ENCODE results near the gene NR0B1.

Gene NR0B1

DNA sequence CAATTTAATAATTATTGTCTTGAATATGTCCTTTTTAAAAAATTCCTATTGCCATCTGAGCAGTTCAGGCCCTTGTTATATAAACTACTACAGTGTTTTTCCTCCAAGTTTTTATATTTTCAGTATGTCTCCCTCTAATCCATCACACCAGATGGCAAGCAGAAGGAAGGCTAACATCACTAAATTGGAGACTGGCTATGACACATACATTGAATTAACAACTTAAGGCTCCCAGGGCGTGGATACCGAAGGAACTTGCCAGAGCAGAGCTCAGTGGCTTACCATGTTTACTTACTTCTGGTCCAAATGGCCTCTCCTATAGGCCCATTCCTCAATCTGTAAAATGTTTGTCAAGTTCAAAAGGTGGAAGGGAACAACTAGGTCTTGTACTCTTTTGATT lies 49.3 kb downstream of the NR0B1 start:
- no peaks in the 10 kb centered on the region for H3K4me1 ChIP-seq (ENCODE audit: low read length)
- H2AFZ ChIP-seq (ENCODE audit: low read depth, low read length), result 0 out of 2 replicates have a peak overlapping the region, but pooled peaks have one; percentile 65
- no peak for TF ChIP-seq CTCF (IDR thresholded peaks at IDR 0.05; ENCODE audit: low read depth, low read length)
- TF ChIP-seq EZH2phosphoT487 (IDR thresholded peaks at IDR 0.05; ENCODE audit: low read depth), result no peak

More for the DNA sequence above, 49.3 kb downstream of the NR0B1 start:
- Histone ChIP-seq H3K27me3 (ENCODE audit: low read depth, low read length) (no peaks in the 10 kb centered on the region), H3K9ac (ENCODE audit: low read length) (no peak overlapping the region), H3K9me3 (ENCODE audit: insufficient read depth, low read length) (no peaks in the 10 kb centered on the region), H3K4me2 (ENCODE audit: low read length) (no peak overlapping the region), H4K20me1 (ENCODE audit: insufficient read depth, low read length) (no peaks in the 10 kb centered on the region), H3K36me3 (replicated peaks; ENCODE audit: low read depth, low read length) (no peaks in the 10 kb centered on the region), H3K27ac (ENCODE audit: low read length) (no peak overlapping the region), H3K79me2 (ENCODE audit: low read length) (no peaks in the 10 kb centered on the region), H3K4me3 (ENCODE audit: low read length) (no peak overlapping the region)
